Ureter (tissue), 1 donor: ENCODE data around the gene FDX2. TPM values are rescaled to one million over a fixed set of nuclear protein-coding genes. Genes with fewer than 3 reads are reported as not detected.

Source experiments
- DNase-seq: peaks from one replicate; pipeline ENCODE4 v3.0.0-alpha.2; 2020; ENCODE audit warnings: low spot score
- total RNA-seq: library from RNA; stranded (reverse); gene quantifications from one replicate; pipeline ENCODE4 v1.2.4, GENCODE V29; 2023
- donor health status: DM: yes; HTN: yes; CAD: no.

Gene FDX2
- total RNA-seq, 1 donor from 2014 or later, result 25.8 TPM

DNA sequence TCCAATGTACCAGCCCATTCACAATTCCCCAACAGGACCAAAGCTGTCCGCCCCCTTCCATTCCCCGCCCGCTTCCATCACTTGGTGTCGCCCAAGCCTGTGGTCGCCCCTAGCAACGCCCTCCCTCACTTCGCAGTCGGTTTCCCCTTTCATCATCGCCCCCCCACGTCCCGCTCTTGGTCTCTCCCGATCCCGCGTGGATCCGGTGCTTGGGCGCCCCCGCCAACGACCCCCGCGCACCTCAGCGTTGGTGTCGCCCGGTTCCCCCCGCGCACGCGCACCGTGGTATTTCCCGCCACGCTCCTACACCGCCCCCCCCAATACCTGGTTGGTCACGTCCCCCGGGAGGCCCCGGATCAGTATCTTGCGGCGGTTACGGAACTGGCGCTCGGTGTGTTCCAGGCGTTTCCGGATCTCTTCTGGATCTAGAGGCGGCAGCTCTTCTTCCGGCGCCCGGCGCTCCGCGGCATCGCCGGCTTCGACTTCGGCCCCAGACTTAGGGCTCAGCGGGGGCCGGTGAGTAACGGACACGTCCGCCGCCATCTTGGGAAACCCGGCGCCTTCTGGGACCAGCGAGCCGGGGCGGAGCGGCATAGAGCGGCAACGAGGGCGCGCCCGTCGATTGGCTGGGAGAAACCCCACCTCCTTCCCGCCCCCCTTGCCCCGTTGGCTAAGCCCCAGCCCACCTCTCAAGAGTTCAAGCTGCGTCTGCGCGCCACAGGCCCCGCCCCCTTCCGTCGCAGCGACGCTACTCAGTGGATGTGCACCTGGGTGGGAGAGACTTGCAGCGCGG, 17.3 kb upstream of the FDX2 start, which contains the start of gene RAVER1:
Gene RAVER1 (minus strand): TSS at position 565 of the 793 bp plus-strand sequence. CDS start 22 bp downstream, at position 543.
- DNase-seq, result peak; percentile 98

DNA sequence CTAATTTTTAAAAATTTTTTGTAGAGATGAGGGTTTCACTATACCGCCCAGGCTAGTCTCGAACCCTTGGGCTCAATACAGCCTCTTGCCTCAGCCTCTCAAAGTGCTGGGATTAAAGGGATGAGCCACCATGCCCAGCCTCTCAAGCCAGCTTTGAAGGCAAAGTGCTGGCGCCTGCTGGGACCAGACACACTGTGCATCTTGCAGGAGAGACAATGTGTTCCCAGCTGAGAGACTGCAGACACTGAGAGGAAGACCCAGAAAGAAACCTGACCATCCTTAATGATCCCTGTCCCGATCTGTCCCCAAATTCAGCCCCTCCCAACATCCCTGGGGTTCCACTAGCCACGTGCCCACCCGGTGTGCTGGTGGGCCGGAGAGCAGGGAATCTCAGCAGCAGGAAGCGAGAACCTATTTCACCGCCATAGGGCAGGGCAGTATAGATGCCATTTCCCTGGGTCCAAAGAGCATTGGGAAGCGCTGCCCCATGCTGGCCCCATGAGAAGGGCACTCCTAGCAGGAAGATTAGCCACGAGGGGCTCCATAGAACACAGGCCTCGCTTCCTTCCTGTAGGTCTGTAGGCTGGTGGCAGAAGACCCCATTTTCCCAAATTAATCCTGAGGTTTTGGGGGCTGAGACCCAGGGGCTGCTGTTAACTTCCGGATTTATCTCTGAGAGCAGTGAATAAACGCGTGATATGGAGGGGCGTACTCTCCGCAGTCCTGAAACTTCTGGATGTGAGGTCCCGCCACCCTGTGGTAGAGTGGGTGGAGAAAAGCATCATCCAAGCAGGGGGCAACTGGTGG, 16.5 kb upstream of the FDX2 start:
- no peak for DNase-seq

DNA sequence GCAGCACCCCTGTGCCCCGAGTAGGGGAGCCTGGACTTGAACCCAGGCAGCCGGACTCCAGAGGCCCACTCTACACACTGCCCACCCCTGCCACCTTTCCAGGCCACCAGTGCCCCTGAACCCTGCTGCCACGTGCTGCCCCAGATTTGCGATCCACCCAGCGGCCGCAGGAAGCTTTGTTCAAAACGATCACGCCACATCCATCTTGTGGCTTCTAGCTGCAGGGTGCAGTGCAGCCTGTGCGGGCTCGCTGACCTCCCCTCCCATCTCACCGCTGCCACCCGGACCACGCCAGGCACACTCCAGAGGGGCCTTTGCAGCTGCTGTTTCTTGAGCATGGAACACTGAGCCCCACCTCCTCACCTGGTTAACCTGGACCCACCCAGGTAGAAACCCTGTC, 13.7 kb upstream of the FDX2 start:
- no peak for DNase-seq

DNA sequence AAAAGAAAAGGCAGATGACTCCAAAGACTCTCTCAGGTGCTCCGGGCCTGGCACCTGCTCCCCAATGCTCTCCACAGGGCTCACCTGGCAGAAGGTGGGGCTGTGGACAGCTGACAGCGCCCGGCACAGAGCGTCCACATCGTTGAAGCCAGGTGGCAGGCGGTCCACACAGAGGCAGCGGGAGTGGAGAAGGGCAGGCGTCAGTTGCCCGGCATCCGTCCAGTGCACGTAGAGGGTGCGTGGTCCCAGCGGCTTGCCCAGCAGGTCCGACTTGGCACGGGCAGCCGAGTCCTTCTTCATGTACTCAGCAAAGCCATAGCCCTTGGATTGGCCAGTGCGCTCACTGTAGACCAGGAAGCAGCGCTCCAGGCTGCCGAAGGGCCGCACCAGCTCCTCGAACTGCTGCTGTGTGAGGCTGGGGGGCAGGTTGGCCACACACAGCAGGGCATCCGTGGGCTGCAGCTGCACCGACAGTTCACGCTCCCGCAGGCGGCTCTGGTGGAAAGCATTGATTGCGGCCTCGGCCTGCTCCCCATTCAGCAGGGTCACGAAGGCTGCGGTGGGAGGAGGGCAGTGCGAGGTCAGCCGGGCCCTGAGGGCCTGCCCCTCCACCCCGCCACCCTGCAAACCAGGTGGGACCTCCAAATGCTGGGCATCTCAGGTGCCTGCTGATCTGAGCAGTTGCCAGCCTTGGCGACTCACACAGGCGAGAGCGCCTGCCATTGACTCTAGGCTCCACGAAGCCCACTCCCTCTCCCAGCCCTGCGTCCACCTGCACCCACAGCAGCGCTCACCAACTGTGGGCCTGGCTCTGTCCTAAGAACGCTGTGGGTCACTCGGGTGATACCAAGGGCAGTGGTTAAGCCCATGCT, 13.0 kb upstream of the FDX2 start:
- DNase-seq, result no peak

DNA sequence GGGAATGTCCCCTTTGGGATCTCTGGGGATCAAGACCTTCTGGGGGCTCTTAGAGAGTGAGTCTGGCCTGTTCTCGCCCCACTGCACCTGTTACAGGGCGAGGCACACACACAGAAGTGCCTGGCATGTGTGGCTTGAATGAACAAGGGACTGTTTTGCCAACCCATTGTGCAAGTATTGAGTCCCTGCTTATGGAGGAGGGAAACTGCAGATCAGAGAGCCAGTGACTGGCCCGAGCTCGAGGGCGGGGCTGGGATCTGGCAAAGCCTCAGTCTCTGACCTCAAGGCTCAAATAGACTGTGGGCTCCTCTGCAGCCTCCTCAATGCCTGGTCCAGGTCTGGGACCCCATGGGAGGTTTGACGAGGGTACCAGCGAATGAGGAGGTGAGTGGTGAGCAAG, 12.0 kb upstream of the FDX2 start:
- no peak for DNase-seq

DNA sequence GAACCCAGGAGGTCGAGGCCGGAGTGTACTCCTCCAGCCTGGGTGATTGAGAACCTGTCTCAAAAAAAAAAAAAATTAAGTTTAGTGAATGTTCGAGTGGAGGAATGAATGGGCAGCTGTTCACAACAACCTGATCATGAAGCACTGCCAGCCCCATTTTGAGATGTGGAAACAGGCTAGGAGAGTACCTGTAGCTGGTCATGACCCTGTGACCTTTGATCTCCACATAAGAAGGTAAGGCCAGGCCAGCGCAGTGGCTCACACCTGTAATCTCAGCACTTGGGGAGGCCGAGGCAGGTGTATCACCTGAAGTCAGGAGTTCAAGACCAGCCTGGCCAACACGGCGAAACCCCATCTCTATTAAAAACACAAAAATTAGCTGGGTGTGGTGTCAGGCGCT, 9.9 kb upstream of the FDX2 start:
- no peak for DNase-seq

DNA sequence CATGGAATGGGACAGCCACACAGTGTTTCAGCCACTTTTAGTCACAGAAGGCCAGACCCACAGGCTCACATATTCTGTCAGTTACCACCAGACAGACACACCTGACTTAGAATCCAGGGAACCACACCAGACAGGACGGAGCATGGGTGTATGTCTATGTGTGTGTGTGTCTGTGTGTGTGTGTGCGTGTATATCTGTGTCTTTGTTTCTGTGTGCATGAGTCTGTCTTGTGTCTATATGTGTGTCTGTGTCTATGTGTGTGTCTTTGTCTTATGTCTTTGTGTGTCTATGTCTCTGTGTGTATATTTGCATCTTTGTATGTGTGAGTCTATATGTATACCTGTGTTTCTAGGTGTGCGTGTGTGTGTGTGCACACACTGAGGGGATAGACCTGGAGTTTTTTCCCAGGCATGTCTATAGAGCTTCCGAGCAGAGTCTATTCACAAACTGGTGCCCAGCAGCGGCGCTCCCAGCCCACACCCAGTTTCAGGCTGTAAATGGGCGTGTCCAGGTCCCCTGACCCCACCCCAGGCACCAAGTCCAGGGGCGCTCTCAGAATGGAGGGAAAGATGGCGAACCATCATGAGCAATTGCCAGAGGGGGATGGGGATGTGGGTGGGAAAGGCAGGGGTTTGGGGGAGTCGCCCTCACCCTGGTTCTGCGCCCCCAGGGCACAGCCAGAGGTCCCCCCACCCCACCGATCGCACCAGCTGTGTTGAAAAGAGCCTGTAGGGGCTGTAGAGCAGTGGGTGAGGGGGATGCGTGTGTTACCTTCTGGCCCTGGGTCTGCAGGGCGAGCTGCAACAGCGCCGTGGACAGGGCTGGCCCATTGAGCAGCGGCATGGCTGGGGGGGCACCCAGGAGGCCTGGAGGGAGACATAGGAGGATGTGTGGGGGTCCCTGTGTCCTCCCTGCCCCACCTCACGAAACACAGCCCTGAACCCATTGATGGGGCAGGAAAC, 6.3 kb upstream of the FDX2 start:
- no peak for DNase-seq

DNA sequence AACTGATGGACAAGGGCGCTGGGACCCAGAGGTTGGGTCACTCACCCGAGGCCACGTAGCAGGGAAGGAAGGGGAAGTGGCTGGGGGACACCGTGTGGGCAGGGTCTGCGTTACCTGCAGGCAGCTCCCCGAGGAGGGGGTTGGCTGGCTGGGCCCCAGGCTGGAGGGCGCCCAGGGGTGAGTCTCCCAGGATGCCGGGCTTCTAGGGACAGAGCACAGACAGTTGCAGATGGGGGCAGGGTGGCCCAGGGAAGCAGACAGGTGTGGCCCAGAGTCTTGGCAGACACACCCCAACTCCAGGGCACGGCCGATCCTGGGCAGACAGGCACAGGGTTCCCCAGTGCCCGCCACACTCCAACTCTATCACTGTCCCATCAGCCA, 5.6 kb upstream of the FDX2 start:
- no peak for DNase-seq

DNA sequence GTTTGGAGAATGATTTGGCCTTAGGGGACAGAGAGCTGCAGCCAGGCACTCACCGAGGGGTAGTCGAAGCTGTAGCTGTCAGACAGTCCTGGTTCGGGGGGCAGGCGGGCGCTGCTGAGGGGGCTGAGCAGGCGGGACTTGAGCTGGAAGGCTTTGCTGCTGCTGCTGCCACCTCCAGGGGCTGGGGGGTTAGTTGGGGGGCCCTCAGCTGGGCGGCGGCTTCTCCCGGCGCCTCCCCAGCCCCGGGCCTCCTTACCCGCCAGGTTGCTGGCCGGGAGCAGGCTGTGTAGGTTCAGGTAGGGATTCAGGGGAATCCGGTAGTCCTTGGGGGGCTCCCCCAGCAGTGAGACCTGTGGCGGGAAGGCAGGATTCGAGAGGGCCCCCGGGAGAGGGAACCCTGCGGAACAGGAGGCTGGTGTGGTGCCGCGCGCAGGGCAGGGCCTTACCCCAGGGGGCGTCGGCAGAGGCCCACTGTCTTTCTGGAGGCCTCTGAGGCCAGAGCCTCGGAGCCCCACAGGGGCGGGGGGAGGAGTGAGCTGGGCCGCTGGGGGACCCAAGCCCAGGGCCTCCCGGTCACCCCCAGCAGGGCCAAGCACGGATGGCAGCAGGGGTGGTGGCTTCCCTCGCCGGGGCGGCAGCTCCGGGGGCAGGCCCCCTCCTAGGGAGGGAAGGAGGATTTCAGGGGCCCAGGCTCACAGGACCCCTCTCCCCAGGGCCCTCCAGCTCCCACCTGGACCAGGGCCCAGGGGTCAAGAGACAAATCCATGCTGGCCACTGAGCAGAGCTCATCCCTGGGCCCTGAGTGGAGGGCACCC, 5.0 kb upstream of the FDX2 start:
- DNase-seq, result no peak

DNA sequence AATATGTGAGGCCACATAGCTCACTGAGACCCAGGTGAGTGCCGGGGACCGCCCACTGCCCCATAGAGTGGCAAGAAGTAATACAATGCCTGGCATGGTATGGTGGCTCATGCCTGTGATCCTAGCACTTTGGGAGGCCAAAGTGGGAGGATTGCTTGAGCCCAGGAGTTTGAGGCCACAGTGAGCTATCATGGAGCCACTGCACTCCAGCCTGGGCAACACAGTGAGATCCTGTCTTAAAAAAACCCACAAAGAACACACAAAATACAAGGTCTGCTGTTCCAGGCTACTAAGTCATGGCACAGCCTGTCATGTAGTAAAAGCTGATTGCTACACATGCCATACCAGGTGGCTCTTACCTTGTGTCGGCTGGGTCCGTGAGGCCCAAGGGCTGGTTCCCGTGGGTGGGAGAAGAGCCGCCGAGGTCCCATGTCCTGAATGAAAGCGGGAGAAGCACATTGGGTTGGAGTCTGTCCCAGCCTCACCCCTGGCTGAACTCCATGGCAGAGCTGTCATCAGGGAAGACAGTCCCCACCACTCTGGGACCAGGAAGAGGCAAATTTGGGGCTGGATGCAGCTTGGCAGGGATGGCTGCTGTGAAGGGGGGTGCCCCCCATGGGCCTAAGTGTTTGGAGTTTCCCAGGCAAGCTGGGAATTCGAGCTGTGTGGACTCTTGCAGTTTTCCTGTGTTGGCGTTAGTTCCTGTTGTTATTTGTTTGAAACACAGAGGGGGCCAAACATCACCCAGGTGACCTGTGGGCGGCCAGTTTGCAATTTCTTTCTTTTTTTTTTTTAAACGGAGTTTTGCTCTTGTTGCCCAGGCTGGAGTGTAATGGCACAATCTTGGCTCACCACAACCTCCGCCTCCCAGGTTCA, 3.2 kb upstream of the FDX2 start:
- no peak for DNase-seq

DNA sequence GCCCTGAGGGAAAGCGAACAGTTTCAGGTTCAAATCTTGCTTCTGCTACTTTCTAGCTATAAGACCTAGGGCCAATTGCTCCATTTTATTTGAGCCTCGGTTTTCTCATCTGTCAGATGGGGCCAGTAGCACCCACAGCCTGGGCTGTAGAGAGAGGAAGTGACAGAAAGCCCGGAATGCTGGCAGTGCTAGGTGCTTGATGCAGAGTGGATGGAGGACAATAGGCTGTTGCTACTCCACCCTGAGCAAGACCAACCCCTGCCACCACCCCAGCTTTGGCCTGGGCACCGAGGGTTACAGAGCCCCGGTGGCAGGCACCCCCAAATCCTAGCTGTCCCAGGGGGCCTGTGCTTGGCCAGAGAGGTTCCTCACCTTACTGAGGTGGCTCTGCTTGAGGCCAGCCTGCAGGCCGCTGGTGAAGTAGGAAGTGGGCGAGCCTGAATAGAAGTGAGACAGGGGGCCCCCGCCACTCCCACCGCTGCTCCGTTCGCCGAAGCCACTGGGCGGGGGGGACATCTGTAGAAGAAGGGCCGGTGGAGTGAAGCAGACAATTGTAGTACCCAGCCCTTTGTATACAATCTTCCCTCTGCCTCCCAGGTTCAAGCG, 2.1 kb upstream of the FDX2 start:
- no peak for DNase-seq

DNA sequence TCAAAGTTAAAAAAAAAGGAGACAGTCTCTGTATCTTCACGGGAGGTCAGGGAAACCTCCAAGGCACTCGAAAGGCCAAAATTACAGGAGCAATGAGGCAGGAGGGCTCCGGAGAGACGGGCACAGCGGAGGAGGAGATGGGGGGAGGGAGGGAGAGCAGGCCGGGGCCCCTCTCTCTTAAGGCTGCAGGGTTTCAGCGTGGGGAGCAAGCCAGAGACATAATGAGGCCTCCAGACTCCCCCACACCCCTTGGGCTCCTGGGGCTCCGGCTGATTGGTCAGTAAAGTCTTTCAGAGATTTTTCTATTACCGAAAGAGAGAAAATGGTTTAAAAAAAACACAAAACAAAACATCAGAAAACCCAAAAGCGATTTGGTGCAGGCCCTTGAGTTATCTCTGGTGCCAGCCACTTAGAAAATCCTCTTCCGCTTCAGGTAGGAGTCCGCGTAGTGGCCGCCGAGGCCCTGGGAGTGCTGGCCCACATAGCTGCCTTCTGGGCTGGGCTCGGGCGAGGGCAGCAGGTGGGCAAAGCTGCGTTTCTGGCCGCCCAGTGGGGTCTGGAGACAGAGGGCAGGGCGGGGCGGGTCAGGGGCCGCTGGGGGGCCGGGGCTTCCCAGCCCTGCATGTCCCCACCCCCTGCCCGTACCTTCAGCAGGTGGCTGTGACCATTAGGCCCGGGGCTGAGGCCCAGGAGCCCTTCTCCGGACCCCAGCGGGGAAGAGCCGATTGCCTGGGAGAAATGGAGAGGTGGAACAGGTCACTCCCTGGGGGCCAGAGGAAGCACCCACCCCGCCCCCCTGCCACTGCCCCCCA, 1.4 kb upstream of the FDX2 start:
- DNase-seq, result no peak

DNA sequence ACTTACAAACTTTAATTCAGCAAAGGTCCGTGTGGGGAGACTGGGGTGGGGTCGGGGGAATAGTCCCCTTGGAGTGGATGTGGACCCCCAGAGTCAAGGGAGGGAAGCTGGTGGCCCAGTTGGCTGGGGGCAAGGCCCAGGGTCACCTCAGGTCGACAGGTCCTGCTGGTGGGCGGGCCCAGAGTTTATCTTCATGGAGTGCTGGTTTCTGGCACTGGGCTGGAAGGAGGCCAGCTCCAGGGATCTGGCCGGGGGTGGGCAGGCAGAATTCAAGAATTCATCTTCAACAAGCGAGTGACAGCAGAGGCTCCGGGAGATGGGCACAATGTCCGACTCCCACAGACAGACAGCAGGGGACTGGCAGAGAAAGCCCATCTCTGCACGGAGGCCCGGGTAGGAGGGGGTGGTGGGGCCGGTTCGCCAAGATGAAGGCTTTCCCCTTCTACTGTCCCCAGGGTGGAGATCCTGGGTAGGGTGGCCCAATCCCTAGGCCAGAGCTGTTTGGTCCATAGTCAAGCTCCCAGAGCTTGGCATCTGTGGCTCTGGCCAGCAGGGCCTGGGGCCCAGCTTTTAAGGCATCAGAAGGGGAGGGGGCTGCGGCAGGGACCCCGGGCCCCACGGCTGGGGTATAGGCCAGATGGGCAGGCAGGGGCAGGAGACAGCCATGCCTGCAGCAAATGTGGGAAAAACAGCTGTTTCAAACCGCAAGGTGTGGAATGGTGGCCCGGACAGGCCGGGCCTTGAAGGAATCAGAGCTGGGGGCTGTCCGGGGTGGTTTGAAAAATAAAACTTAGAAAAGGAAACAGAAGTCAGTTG, 622 bp upstream of the FDX2 start:
- no peak for DNase-seq

DNA sequence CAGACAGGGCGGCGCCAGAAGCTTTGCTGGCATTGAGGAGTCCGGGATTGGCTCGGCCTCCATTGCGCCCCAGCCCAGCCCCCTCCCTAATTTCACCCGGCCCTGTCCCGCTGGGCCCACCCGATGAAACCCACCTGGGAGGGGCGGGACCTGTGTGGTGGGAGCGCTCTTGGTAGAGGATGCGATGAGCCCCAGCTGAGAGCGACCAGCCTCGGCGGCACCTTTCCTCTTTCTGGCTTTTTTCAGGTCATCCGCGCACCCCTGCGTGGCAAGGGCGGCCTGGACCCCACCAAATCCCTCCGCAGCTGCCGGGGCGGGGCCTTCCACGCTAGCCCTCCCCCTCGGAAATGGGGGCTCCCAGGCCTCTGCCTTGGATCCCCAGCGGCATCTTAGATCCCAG, 6.4 kb downstream of the FDX2 start, which contains the start of gene ZGLP1:
Gene ZGLP1 (minus strand): TSS at position 393 of the 400 bp plus-strand sequence.
- no peak for DNase-seq

DNA sequence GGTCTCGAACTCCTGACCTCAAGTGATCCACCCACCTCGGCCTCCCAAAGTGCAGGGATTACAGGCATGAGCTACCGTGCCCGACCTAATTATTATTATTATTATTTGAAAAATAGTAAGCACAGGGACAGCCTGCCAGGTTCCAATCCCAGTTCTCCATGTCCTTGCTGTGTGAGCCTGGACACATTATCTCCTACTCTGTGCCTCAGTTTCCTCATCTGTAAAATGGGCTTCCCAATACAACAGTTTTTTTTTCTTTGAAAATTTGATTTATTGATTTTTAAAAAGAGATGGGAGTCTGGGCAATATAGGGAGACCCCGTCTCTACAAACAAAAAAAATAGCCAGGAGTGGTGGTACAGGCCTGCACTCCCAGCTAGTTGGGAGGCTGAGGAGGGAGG, 9.5 kb downstream of the FDX2 start:
- no peak for DNase-seq

DNA sequence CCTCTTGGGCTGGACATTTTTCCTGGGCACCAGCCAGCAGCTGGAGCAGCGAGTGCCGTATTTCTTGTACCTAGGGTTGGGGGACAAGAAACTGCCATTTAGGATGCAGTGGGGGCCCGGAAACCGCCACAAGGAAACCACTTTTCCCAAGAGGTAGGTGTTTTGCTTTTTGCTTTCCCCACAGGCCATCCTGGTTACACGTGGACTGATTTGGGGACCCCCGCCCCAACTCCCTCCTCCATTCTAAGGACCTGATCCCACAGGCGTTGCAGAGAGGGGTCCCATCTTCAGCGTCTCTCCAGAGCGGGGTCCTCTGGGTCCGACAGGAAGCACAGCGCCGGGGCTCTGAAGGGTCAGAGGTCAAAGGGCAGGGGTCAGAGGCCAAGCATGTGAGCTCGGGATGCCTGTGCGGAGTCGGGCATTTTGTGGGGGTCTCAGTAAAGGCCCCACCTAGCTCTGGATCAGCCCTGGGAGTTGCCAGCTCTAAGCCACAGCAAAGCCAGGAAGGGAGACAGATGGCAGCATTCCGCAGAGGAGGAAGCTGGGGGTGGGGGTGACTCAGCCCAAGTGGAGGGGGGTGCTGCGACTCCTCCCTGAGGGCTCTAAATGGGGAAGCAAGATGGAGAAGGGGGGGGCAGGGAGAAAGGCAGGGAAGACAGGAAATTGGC, 10.5 kb downstream of the FDX2 start:
- DNase-seq, result no peak
